B cell (primary cell): ENCODE data around the gene MRPL55. TPM values are rescaled to one million over a fixed set of nuclear protein-coding genes. Genes with fewer than 3 reads are reported as not detected.

Source experiments
- ATAC-seq: fragments of 200-7000 bp; cut with Tn5 transposase; one replicate; pipeline ENCODE4 v1.10.0; 2021; ENCODE audit warnings: low read depth, mild to moderate bottlenecking, moderate number of reproducible peaks, moderate library complexity
- CTCF ChIA-PET: fragments of 350-600 bp; sonication (Branson Sonifier 250); formaldehyde crosslinking; loops from one replicate; lab custom pipeline; 2021; ENCODE audit warnings: antibody characterized with exemption, inconsistent platforms; lab: Charles Lee
- POLR2A ChIA-PET: fragments of 350-600 bp; sonication (Branson Sonifier 250); formaldehyde crosslinking; loops from one replicate; lab custom pipeline; 2021; ENCODE audit warnings: antibody characterized with exemption; lab: Charles Lee
- DNase-seq: peaks from one replicate; pipeline ENCODE4 v3.0.0; 2013
- H2AFZ ChIP-seq: 2 replicates; pipeline ENCODE4 v1.6.1; 2012; ENCODE audit warnings: mild to moderate bottlenecking, low read depth, low read length; ENCODE audit not compliant: insufficient read depth, poor library complexity, severe bottlenecking
- H3K27ac ChIP-seq, 2 donors: 1 replicate in 1 of 2; 2 replicates in 1 of 2; pipeline ENCODE4 v1.5.1; 2012 to 2013; ENCODE audit warnings: low read length in 2 of 2, mild to moderate bottlenecking in 2 of 2, moderate library complexity in 1 of 2
- H3K27me3 ChIP-seq, 4 experiments: fragments of 200-600 bp in 1 of 4; sonication (generic) in 1 of 4; replicated peaks in 1 of 4; 1 replicate in 2 of 4; 2 replicates in 2 of 4; pipeline versions ENCODE4 v1.6.1 to v1.7.0; 2013 to 2016; ENCODE audit warnings: low read length in 3 of 4, mild to moderate bottlenecking in 2 of 4, mixed read lengths in 1 of 4, moderate library complexity in 1 of 4; ENCODE audit not compliant: insufficient read depth in 4 of 4, control insufficient read depth in 3 of 4; ENCODE audit errors: control extremely low read depth in 1 of 4
- H3K36me3 ChIP-seq, 2 experiments: replicated peaks in 1 of 2; 1 replicate in 1 of 2; 2 replicates in 1 of 2; pipeline versions ENCODE4 v1.6.1 to v1.7.1; 2013; ENCODE audit warnings: low read length in 1 of 2; ENCODE audit not compliant: insufficient read depth in 2 of 2, control insufficient read depth in 1 of 2; ENCODE audit errors: control extremely low read depth in 1 of 2, extremely low read depth in 1 of 2
- H3K4me1 ChIP-seq, 2 donors: fragments of 200-600 bp in 1 of 2; sonication (generic) in 1 of 2; 1 replicate in 1 of 2; 2 replicates in 1 of 2; pipeline versions ENCODE4 v1.5.1 to v1.6.1; 2013 to 2017; ENCODE audit warnings: low read length in 2 of 2; ENCODE audit not compliant: control insufficient read depth in 2 of 2, insufficient read depth in 2 of 2
- H3K4me2 ChIP-seq: replicated peaks from 2 replicates; pipeline ENCODE3; 2012; ENCODE audit warnings: mild to moderate bottlenecking, low read depth, low read length; ENCODE audit not compliant: poor library complexity, severe bottlenecking
- H3K4me3 ChIP-seq, 5 experiments: fragments of 200-600 bp in 1 of 5; sonication (generic) in 1 of 5; 1 replicate in 3 of 5; 2 replicates in 2 of 5; pipeline versions ENCODE4 v1.5.1 to v1.7.0; 2011 to 2016; ENCODE audit warnings: low read length in 4 of 5, mild to moderate bottlenecking in 4 of 5, low read depth in 2 of 5, control low read depth in 1 of 5, moderate library complexity in 1 of 5; ENCODE audit not compliant: insufficient read depth in 1 of 5; ENCODE audit errors: control extremely low read depth in 1 of 5, extremely low read depth in 1 of 5
- H3K79me2 ChIP-seq: fragments of 200-600 bp; sonication (generic); one replicate; pipeline ENCODE4 v1.6.0; 2016; ENCODE audit warnings: low read length; ENCODE audit not compliant: control insufficient read depth, insufficient read depth
- H3K9ac ChIP-seq: fragments of 200-600 bp; sonication (generic); 2 replicates; pipeline ENCODE4 v1.6.1; 2017; ENCODE audit warnings: mild to moderate bottlenecking, low read length, moderate library complexity
- H3K9me3 ChIP-seq, 3 donors: one replicate each; pipeline versions ENCODE4 v1.6.1 to v1.7.1; 2013; ENCODE audit warnings: low read length in 2 of 3; ENCODE audit not compliant: control insufficient read depth in 2 of 3, insufficient read depth in 1 of 3; ENCODE audit errors: control extremely low read depth in 1 of 3
- H4K20me1 ChIP-seq: 2 replicates; pipeline ENCODE4 v1.6.0; 2012; ENCODE audit warnings: mild to moderate bottlenecking, low read length; ENCODE audit not compliant: insufficient read depth, control insufficient read depth, poor library complexity, severe bottlenecking
- H3K27ac Mint-ChIP-seq: one replicate; pipeline ENCODE4 v1.8.0; 2021; ENCODE audit warnings: mixed read lengths
- H3K27me3 Mint-ChIP-seq: one replicate; pipeline ENCODE4 v1.8.0; 2021; ENCODE audit warnings: mixed read lengths
- H3K4me1 Mint-ChIP-seq: one replicate; pipeline ENCODE4 v1.8.0; 2021; ENCODE audit warnings: mixed read lengths
- H3K4me3 Mint-ChIP-seq: one replicate; pipeline ENCODE4 v1.8.0; 2021; ENCODE audit warnings: mixed read lengths
- H3K9me3 Mint-ChIP-seq: one replicate; pipeline ENCODE4 v1.8.0; 2022; ENCODE audit warnings: mixed read lengths; ENCODE audit not compliant: insufficient read depth
- EZH2 ChIP-seq: IDR thresholded peaks from 2 replicates; pipeline ENCODE4 v1.6.1; 2012; ENCODE audit warnings: borderline replicate concordance, low read depth, mild to moderate bottlenecking, moderate library complexity, low read length; ENCODE audit not compliant: insufficient read depth, poor library complexity, severe bottlenecking
- WGBS: methylation state at CpG from one replicate; pipeline ENCODE4 v1.1.5; 2013; ENCODE audit warnings: missing lambda C conversion rate; ENCODE audit not compliant: insufficient coverage; 5-methylcytosine and 5-hydroxymethylcytosine counted together
- intact Hi-C: fragments of 100-400 bp; cut with micrococcal nuclease; formaldehyde crosslinking; loops from one replicate; pipeline ENCODE4 v1.10.0; 2022
- polyA plus RNA-seq: library from polyadenylated mRNA; depleted of rRNA; stranded (reverse); fragments of >200 nt; gene quantifications from 2 replicates; pipeline ENCODE4 v1.2.3, GENCODE V29; 2012
- total RNA-seq, 2 donors: library from RNA; stranded (reverse); fragments of 120-200 nt in 1 of 2; gene quantifications; 1 replicate in 1 of 2; 2 replicates in 1 of 2; pipeline versions ENCODE4 v1.2.3 to v1.2.4, GENCODE V29; 2013 to 2022
- TF ChIP-seq, protein P1 (sequence below): fragments of 200-600 bp; IDR thresholded peaks from one replicate; pipeline ENCODE4 v1.8.0; 2022; ENCODE audit warnings: antibody characterized with exemption, mild to moderate bottlenecking

MRPL55 gene
- total and polyA plus RNA-seq, 2 donors (not counting 1 experiment from before 2014, with no cell fraction given) = 38.9 to 297 TPM

- no peak overlapping the region for H2AFZ ChIP-seq
- H3K4me1 Mint-ChIP-seq = no peaks in the 10 kb centered on the region
- no peaks in the 10 kb centered on the region for H3K27me3 Mint-ChIP-seq
- H3K9me3 ChIP-seq = no peaks in the 10 kb centered on the region
- WGBS = 79% methylated on average over 10 of the region's 12 CpGs
- DNase-seq (no peak), ATAC-seq (no peak)
- H3K27me3 ChIP-seq = peaks cover 0 to 4% (median 0%) of the 10 kb centered on the region in 4 experiments
- POLR2A ChIA-PET = no interaction called here
- peak overlapping the region; percentile 3 for H3K27ac Mint-ChIP-seq
- intact Hi-C loops = no loop called here
- H3K9me3 Mint-ChIP-seq = no peaks in the 10 kb centered on the region
- H4K20me1 ChIP-seq = peaks cover 38% of the 10 kb centered on the region
- peaks cover 0 to 27% of the 10 kb centered on the region in 2 experiments for H3K36me3 ChIP-seq
- CTCF ChIA-PET = no interaction called here
- no peak overlapping the region for H3K27ac ChIP-seq
- no peaks in the 10 kb centered on the region for H3K4me1 ChIP-seq
- no peak overlapping the region for H3K9ac ChIP-seq
- H3K4me3 Mint-ChIP-seq = no peak overlapping the region
- no peak for TF ChIP-seq EZH2
- TF ChIP-seq, protein P1, sequence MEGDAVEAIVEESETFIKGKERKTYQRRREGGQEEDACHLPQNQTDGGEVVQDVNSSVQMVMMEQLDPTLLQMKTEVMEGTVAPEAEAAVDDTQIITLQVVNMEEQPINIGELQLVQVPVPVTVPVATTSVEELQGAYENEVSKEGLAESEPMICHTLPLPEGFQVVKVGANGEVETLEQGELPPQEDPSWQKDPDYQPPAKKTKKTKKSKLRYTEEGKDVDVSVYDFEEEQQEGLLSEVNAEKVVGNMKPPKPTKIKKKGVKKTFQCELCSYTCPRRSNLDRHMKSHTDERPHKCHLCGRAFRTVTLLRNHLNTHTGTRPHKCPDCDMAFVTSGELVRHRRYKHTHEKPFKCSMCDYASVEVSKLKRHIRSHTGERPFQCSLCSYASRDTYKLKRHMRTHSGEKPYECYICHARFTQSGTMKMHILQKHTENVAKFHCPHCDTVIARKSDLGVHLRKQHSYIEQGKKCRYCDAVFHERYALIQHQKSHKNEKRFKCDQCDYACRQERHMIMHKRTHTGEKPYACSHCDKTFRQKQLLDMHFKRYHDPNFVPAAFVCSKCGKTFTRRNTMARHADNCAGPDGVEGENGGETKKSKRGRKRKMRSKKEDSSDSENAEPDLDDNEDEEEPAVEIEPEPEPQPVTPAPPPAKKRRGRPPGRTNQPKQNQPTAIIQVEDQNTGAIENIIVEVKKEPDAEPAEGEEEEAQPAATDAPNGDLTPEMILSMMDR = no peak
- H3K4me2 ChIP-seq = no peak overlapping the region
- H3K4me3 ChIP-seq = no peak overlapping the region
- H3K79me2 ChIP-seq = peaks cover 3% of the 10 kb centered on the region
Observed at GRCh38 chr1:228151180-228151925, 42.3 kb upstream of the MRPL55 start.

DNA sequence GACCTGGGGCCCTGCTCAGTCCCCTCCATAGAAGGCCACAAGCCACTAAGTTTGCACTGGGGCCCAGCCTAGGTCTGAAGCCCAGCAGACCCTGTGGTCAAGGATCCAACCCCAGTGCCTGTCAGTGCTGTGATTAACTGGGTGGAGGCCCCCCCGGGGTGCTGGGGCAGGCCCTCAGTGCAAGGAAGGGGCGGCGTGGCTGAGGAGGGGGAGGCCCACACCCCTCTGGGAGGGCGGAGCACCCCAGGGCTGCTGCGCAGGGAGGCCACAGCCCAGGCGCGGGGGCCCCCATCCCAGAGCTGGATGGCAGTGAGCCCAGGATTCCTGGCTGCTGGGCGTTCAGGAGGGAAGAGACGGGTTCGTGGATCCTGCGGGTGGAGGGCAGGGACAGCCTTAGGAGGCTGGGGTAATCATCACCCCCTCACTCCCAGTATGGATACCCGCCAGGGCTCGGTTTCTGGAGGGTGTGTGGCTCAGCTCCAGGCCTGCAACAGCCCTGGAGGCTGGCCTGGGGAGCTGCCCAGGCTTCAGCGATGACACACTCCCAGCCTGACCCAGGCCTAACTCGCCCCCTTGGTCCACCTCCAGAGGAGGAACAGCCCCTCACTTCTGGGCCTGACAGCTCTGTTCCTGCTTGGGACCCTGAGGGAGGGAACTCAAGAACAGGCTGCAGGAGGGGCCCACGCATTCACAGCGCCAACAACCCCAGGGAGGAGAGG, 41.5 kb upstream of the MRPL55 start:
- Mint-ChIP-seq H3K27ac (no peak overlapping the region), H3K27me3 (no peaks in the 10 kb centered on the region), H3K9me3 (no peaks in the 10 kb centered on the region), H3K4me3 (no peak overlapping the region), H3K4me1 (no peaks in the 10 kb centered on the region)
- WGBS = over 99% methylated on average over 16 of the region's 17 CpGs
- H3K36me3 ChIP-seq = peaks cover 0 to 34% of the 10 kb centered on the region in 2 experiments
- H3K4me1 ChIP-seq = no peaks in the 10 kb centered on the region
- no peak overlapping the region for H3K4me2 ChIP-seq
- no peak overlapping the region for H3K4me3 ChIP-seq
- no peak overlapping the region for H3K27ac ChIP-seq
- TF ChIP-seq, protein P1 = no peak
- TF ChIP-seq EZH2 = no peak
- H3K79me2 ChIP-seq = peaks cover 10% of the 10 kb centered on the region
- no peak overlapping the region for H2AFZ ChIP-seq
- intact Hi-C loops = no loop called here
- no peak overlapping the region for H3K9ac ChIP-seq
- ChIA-PET POLR2A (no interaction called here), CTCF (no interaction called here)
- no peaks in the 10 kb centered on the region for H3K9me3 ChIP-seq
- H4K20me1 ChIP-seq = peaks cover 45% of the 10 kb centered on the region
- no peak for ATAC-seq
- H3K27me3 ChIP-seq = no peaks in the 10 kb centered on the region
- no peak for DNase-seq
